Cardiac fibroblast (primary cell): ENCODE measurements around the gene PLEKHH1.

Experiments used
- DNase-seq, 2 donors: peaks; one replicate each; pipeline versions ENCODE4 v3.0.0 to v3.0.0-alpha.2; 2010; ENCODE audit warnings: low read depth in 2 of 2
- H3K4me3 ChIP-seq, 2 donors: replicated peaks in 1 of 2; 1 replicate in 1 of 2; 2 replicates in 1 of 2; pipeline ENCODE4 v1.5.1; 2011; ENCODE audit warnings: low read depth in 2 of 2, low read length in 2 of 2, mild to moderate bottlenecking in 2 of 2, moderate library complexity in 1 of 2
- TF ChIP-seq, protein P1 (sequence below): IDR thresholded peaks from one replicate; pipeline ENCODE4 v1.5.1; 2011; ENCODE audit warnings: low read depth, mild to moderate bottlenecking, low read length, inconsistent platforms

The PLEKHH1 gene

DNA sequence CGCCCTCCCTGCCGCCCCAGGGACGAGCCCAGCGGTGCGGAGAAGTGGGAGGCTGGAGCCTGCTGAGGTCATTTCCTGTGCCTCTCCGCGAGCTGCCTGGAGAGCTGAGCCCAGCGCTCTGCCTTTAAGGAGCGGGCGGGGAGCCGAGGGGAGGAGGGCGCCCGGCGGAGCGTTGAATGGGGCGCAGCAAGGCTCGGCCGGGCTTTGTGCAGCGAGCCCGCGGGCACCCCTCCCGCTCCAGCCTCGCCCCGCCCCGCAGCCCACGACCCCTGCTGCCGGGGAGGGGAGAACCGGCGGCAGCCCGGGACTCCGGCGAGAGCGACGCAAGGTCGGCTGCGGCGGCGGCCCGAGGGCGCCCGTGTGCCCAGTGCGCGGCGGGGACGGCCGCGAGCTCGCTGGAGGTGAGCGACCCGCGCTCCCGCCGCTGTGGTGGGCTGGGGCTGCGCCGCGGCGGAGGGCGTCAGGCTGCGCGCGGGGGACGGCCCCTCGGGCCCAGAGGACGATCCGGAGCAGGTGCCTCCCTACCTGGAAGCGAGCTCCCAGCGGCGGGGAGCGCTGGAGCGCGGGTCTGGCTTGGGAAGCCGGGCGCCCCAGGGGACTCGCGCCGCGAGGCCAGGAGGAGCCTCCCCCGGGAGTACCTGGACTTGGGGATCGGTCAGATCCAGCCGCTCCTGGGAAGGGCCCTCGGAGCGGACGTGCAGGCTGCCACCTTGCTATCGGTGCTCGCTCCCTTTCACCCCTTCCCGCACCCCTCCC, at the start of gene PLEKHH1:
PLEKHH1 (plus strand) TSS at position 293 of the 756 bp plus-strand sequence. CDS start 8,578 bp downstream, outside the sequence.
- H3K4me3 ChIP-seq = peak within 1 kb of the TSS; percentile 43 to 56
- TF ChIP-seq, protein P1, sequence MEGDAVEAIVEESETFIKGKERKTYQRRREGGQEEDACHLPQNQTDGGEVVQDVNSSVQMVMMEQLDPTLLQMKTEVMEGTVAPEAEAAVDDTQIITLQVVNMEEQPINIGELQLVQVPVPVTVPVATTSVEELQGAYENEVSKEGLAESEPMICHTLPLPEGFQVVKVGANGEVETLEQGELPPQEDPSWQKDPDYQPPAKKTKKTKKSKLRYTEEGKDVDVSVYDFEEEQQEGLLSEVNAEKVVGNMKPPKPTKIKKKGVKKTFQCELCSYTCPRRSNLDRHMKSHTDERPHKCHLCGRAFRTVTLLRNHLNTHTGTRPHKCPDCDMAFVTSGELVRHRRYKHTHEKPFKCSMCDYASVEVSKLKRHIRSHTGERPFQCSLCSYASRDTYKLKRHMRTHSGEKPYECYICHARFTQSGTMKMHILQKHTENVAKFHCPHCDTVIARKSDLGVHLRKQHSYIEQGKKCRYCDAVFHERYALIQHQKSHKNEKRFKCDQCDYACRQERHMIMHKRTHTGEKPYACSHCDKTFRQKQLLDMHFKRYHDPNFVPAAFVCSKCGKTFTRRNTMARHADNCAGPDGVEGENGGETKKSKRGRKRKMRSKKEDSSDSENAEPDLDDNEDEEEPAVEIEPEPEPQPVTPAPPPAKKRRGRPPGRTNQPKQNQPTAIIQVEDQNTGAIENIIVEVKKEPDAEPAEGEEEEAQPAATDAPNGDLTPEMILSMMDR = no peak
- DNase-seq = peak; percentile 63 to 64

DNA sequence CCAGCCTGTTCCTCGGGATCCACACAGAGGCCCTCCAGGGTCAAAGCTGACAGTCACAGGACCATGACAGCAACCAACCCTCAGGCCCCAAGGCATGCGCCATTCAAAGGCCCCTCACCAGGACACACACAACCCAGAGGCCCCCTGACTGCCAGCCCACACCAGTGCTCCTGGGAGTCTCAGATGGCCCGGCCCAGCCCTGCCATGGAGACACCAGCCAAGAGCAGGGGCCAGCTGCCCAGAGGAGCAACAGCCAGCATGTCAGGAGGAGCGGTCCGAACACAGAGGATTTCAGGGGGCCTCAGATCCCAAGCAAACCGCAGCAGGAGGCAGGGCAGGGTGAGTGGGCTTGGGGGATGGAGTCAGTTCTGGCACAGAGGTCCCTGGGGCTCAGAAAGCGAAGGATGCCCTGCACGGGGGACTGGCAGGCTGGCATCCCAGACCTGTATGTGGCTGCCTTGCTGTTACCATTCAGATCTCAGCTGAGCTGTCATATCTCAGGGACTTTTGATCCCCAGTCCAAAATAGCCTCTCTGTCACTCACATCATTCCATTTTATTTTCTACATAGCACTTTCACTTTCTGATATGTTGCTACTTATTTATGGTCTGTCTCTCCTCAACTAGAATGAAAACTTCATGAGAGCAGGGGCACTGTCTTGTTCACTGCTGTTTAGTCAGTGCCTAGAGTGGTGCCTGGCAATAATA, 49.4 kb upstream of the PLEKHH1 start:
- TF ChIP-seq, protein P1 = no peak
- no peak overlapping the region for H3K4me3 ChIP-seq
- no peak for DNase-seq

DNA sequence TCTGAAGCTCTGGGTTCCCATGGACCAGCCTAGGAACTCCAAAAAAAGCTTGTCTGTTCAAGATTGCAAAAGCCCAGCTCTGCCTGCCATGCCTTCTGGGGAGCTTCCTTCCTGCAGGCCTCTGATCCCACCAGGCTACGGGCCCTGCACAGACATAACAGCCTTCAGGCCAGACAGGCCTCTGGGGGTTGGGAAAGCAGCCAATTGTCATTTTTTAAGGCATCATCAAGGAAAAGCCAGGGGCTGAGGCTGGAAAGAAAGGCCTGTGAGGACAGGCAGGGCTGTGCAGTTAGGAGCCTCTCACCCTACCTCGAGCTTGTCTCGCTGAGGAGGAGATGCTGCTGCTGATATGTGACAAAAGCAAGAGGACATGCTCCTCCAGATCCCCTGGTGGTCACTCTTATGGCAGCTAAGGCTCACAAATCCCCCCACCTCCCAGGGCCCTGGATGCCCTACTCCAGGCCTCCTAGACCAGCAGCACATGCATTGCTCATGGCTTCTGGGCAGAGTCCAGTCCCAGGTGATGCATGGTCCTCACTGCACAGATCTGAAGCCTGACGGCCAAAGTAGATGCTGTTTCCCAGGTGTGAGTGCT, 47.5 kb upstream of the PLEKHH1 start:
- peak; percentile 7 to 52 for DNase-seq
- H3K4me3 ChIP-seq = no peak overlapping the region
- TF ChIP-seq, protein P1 = no peak

DNA sequence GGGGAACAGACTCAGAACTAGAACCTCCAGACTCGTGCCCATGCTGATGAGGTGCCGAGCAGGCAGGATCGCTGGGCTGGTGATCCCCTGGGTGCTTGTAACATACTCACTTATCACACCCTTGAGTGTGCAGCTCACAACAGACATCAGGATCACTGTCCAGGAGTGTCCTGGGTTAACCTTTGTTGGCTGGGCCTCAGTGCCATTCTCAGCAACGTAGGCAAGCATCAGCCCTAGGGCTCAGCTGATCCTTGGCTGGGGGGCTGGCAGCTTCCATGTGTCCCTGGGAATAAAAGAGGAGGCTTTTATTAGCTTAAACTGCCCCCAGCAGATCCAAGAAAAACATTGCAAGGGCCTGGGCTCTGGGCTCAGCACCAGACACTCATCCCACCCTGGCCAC, 46.2 kb upstream of the PLEKHH1 start:
- H3K4me3 ChIP-seq = no peak overlapping the region
- DNase-seq = no peak
- TF ChIP-seq, protein P1 = no peak

DNA sequence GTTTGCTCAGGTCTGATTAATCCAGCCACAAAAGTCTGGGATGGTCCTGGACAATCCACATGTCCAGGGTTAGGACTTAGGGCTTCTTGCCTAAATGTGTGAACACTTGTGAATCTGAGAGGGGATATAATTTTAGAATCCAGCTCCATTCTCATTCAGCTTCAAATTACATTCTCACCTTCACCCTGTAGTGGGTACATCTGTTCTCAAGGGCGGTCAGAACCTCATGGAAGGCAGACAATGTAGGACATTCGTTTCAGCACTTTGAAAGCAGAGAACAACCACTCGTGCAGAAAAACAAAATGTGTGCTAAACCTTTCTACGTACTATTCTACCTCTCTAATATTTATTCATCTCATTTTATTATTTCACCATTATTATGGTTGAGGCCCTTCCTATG, 45.8 kb upstream of the PLEKHH1 start:
- H3K4me3 ChIP-seq = no peak overlapping the region
- no peak for DNase-seq
- TF ChIP-seq, protein P1 = no peak

DNA sequence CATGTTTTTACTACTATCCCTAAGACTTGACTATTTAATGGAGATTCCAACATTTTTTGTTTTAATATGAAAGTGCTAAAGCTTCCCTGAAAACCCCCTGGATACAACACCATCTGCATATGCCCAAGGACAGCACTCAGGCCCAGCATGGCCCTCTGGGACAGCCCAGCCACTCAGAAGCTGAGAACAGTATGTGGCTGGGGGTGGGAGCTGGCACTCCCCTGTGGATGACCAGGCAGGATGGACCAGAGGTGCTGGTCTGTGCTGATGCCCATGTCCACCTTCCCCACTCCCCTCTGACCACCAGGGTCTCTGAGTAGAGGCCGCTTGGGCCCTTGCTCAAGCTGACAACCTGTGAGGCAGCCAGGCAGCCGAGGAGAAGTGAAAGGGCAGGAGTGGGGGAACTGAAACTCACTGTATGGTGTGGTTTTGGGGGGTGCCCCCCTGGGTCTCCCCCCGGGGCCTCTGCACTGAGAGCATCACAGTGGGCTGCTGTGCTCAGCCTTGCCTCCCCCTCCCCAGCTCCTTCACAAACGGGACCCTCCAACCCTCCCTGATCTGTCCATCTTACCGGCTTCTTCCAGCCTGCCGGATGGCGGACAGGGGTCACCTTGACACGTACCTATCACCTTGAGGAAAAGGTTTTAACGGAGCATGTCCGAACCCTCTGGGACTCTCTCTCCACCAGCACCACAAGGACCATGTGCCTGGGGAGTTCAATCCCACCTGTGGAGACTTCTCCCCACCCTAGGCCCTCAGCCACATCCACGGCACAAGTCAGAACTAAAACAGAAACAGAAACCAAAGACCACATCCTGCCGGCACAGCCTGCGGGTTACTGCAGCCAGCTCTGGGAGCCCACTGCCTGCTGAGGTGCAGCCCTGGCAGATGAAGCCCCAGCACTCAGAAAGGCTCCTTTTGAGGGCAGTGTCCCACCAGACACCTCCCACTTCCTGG, 44.9 kb upstream of the PLEKHH1 start, which contains the start of gene TMEM229B:
TMEM229B (minus strand) TSS at position 785 of the 957 bp plus-strand sequence. CDS start 14,798 bp downstream, outside the sequence.
- H3K4me3 ChIP-seq = no peak within 1 kb of the TSS
- TF ChIP-seq, protein P1 = no peak

More for the DNA sequence above, 44.9 kb upstream of the PLEKHH1 start, which contains the start of gene TMEM229B:
- no peak for DNase-seq
